Right atrium auricular region (tissue), 2 donors: Measurements from ENCODE around the gene ITPR1. TPM values are rescaled to one million over a fixed set of nuclear protein-coding genes. Genes with fewer than 3 reads are reported as not detected.

Experiments used
- DNase-seq: peaks from one replicate; pipeline ENCODE4 v3.0.0-alpha.2; 2019; ENCODE audit warnings: low spot score
- H3K27ac ChIP-seq, 2 donors: fragments of 200-600 bp; sonication (generic); 1 replicate in 1 of 2; 2 replicates in 1 of 2; pipeline ENCODE4 v1.5.1; 2016 to 2019
- H3K27me3 ChIP-seq, 2 donors: fragments of 200-600 bp; sonication (generic); one replicate each; pipeline versions ENCODE4 v1.5.1 to v1.6.0; 2017 to 2019
- H3K36me3 ChIP-seq: fragments of 200-600 bp; sonication (generic); one replicate; pipeline ENCODE4 v1.5.1; 2016
- H3K4me1 ChIP-seq, 2 donors: fragments of 200-600 bp; sonication (generic); one replicate each; pipeline versions ENCODE4 v1.5.1 to v1.6.0; 2017 to 2019
- H3K4me3 ChIP-seq, 2 donors: fragments of 200-600 bp; sonication (generic); 1 replicate in 1 of 2; 2 replicates in 1 of 2; pipeline ENCODE4 v1.5.1; 2017 to 2019; ENCODE audit warnings: mild to moderate bottlenecking in 1 of 2, moderate library complexity in 1 of 2
- H3K9me3 ChIP-seq, 2 donors: fragments of 200-600 bp; sonication (generic); one replicate each; pipeline ENCODE4 v1.5.1; 2019
- total RNA-seq, 2 donors: library from RNA; depleted of rRNA; stranded (reverse); fragments of >200 nt; gene quantifications; one replicate each; pipeline ENCODE4 v1.1.0, GENCODE V29; 2016
- TF ChIP-seq, protein P1 (sequence below), 2 donors: fragments of 200-600 bp; sonication (generic); IDR thresholded peaks; one replicate each; pipeline ENCODE4 v1.5.1; 2019; ENCODE audit warnings: antibody characterized with exemption in 2 of 2

ITPR1 gene
- total RNA-seq, 2 donors from 2014 or later = 36.7 to 42.5 TPM

DNA sequence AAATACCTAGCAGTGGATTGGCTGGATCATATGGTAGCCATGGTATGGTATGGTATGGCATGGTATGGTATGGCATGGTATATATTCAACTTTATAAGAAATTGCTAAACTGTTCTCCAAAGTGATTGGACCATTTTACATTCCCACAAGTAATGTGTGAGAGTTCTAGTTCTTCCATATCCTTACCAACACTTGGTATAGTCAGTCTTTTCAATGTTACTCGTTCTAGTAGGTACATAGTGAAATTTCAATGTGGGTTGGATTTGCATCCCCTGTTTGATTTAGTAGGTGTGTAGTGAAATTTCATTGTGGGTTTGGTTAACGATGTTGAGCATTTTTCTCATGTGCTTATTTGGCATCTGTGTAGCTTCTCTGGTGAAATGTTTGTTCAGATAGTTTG is 154.3 kb downstream of the ITPR1 start:
- peaks cover 24% of the 10 kb centered on the region for H3K36me3 ChIP-seq
- H3K4me1 ChIP-seq = no peaks in the 10 kb centered on the region
- H3K4me3 ChIP-seq = no peak overlapping the region
- no peaks in the 10 kb centered on the region for H3K9me3 ChIP-seq
- H3K27me3 ChIP-seq = no peaks in the 10 kb centered on the region
- DNase-seq = no peak
- H3K27ac ChIP-seq = no peak overlapping the region
- TF ChIP-seq, protein P1, sequence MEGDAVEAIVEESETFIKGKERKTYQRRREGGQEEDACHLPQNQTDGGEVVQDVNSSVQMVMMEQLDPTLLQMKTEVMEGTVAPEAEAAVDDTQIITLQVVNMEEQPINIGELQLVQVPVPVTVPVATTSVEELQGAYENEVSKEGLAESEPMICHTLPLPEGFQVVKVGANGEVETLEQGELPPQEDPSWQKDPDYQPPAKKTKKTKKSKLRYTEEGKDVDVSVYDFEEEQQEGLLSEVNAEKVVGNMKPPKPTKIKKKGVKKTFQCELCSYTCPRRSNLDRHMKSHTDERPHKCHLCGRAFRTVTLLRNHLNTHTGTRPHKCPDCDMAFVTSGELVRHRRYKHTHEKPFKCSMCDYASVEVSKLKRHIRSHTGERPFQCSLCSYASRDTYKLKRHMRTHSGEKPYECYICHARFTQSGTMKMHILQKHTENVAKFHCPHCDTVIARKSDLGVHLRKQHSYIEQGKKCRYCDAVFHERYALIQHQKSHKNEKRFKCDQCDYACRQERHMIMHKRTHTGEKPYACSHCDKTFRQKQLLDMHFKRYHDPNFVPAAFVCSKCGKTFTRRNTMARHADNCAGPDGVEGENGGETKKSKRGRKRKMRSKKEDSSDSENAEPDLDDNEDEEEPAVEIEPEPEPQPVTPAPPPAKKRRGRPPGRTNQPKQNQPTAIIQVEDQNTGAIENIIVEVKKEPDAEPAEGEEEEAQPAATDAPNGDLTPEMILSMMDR (IDR thresholded peaks at IDR 0.05) = no peak

DNA sequence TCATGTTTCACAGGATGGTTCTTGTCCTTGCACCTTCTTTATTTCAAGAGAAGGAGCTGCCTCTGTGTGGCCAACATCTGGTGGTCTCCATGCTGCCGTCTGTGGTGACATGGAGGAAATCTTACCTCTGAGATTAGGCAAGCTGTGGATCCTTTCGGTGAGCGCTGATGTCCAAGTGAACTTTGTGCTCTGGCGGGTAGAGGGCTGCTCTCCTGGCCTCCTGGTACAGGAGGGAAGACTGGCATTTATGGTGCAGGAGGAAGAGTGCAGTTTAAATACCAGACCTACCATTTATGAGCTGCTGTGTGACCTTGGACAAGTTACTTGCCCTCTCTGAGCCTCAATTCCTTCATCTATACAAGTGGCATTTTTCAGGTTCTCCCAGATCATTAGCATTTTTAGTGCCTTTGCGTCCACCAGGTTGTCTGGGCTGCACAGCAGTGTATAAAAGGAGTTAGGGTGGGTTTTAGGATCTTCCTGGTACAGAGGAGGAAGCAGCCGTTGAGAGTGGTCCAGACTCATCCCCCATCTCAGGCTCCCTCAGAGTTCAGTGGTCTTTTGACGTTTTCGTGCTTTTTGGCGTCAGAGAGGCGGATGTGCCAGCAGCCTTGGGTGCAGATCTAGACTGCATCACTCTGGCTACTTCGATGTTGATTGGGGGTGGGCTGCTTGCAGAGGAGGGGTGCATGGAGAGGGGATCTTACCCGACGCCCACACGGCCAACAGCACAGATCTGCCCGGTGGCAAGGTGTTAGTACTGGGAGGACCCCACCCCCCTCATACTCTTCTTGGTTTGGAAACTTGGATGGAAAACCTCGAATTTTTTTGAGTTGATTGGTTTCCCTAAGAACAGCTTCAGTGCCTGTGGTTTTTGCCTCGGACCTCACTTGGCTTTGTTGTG is 162.2 kb downstream of the ITPR1 start:
- peaks cover 31% of the 10 kb centered on the region for H3K36me3 ChIP-seq
- H3K9me3 ChIP-seq = no peaks in the 10 kb centered on the region
- no peak for DNase-seq
- TF ChIP-seq, protein P1 (IDR thresholded peaks at IDR 0.05) = no peak
- H3K4me3 ChIP-seq = no peak overlapping the region
- H3K27ac ChIP-seq = no peak overlapping the region
- no peaks in the 10 kb centered on the region for H3K27me3 ChIP-seq
- peaks cover 0 to 14% of the 10 kb centered on the region in 2 donors for H3K4me1 ChIP-seq

DNA sequence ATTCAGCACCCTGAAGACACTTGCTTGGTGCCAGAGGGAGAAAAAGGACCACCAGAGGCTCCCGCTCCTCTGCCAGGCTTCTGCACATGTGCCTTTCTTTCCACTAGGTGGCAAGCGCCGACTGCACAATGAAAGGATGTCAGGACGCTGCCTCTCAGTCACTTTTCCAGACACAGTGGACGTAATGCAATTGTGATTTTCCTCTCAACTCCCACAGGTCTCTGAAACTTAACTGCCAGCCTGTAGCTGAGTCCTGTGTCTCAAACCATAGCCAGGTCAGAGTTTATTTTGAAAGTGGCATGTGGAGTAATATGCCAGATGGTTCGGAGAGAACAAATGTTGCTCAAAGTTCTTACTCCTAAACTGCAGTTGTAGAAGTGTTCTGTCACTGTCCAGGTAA is 162.9 kb downstream of the ITPR1 start:
- Histone ChIP-seq H3K36me3 (peaks cover 31% of the 10 kb centered on the region), H3K4me3 (no peak overlapping the region), H3K27ac (peak overlapping the region in 1 of 2 donors; percentile 36), H3K9me3 (no peaks in the 10 kb centered on the region), H3K4me1 (peaks cover 0 to 14% of the 10 kb centered on the region in 2 donors), H3K27me3 (no peaks in the 10 kb centered on the region)
- peak; percentile 69 for DNase-seq
- TF ChIP-seq, protein P1 (IDR thresholded peaks at IDR 0.05) = peak; percentile 45 to 85

DNA sequence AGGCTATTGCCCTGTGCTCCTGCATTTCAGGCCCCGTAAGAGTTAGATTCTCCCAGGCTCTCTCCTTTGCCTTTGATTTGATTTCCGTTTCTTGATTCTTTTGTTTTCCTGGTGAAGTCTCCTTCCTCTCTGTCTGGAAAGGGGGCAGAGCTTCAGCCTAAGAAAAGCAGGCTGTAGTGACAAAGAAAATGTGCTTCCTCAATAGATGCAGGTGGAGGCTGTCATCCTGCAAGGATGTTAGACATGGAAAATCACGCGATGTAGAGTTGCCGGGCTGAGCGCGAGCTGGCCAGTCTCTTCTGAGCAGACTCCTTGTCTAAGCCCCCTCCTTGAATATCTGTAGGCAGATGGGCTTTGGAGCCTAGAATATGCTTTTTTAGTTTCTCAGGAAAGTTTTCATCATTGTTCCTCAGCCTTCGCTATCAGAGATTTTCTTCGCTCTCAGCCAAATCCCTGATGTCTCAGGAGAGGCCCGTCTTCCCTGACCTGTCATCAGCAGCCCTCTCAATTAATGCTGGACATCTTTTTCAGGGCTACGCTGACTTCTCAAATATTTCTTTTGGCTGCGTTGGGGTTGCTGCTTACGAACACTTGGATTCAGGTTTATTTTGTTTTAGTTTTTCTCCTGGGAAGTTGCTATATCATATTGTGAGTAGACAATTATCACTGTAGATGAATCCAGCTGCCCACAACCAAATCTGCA is 163.6 kb downstream of the ITPR1 start:
- no peak for DNase-seq
- no peaks in the 10 kb centered on the region for H3K27me3 ChIP-seq
- H3K4me3 ChIP-seq = no peak overlapping the region
- H3K27ac ChIP-seq = peak overlapping the region; percentile 15 to 36
- H3K4me1 ChIP-seq = peaks cover 0 to 14% of the 10 kb centered on the region in 2 donors
- no peaks in the 10 kb centered on the region for H3K9me3 ChIP-seq
- peaks cover 31% of the 10 kb centered on the region for H3K36me3 ChIP-seq
- TF ChIP-seq, protein P1 (IDR thresholded peaks at IDR 0.05) = no peak

DNA sequence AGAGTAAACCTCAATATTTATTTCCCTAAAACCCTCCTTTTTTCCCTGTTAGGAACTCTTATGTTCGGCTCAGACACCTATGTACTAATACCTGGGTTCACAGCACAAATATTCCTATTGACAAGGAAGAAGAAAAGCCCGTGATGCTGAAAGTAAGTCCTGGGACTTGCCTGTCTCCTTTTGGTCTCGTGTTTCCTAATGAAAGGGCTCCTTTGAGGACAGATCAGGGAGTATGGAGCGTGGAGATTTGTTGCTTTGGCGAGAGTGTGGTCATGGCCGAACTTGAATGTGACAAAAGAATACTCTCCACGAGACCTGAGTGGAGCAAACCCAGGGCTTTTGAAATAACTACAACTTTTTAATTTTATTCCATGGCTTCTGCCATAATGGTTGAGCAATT is 167.8 kb downstream of the ITPR1 start:
- Histone ChIP-seq H3K9me3 (no peaks in the 10 kb centered on the region), H3K4me3 (no peak overlapping the region), H3K4me1 (peaks cover 0 to 27% of the 10 kb centered on the region in 2 donors), H3K27ac (no peak overlapping the region), H3K27me3 (no peaks in the 10 kb centered on the region), H3K36me3 (peaks cover 42% of the 10 kb centered on the region)
- TF ChIP-seq, protein P1 (IDR thresholded peaks at IDR 0.05) = no peak
- no peak for DNase-seq
